ENCODE data around the gene RRBP1.

DNA sequence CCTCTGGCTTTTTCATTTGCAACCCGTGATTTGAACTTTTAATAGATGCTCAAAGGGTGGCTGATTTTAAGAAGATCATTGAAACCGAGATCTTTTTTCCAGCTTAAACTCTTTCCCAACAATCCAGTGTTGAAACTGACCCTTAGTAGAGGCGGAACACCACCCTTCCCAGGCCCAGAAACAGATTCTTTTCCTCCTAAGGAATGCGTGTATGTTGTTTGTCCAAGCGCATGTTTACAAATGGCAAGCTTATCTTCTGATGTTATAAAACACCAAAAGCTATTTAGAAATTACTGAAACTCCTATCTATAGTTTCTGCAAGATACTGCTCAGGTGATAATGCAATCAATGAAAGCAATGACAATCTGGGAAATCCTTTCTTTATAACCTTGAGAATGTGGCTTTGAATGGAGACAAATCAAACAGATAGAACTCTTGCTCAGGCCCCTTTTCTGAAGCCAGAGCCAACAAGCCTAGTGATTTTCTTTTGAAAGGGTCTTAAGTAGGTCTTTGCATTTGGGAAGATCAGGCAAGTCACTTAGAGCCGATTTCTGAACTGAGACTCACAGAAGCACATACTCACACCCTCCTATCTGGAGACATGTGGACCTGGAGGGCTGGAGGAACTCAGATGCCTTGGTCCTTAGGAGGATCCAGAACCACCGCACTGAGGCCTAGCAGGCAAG lies 26.8 kb upstream of the RRBP1 start:
- TF ChIP-seq CTCF (IDR thresholded peaks at IDR 0.05): no peak
- no peak for TF ChIP-seq POLR2A (IDR thresholded peaks at IDR 0.05)

Measured in body of pancreas (tissue), 4 donors.